ENCODE measurements around the gene SEMA6D. TPM values are rescaled to one million over a fixed set of nuclear protein-coding genes. Genes with fewer than 3 reads are reported as not detected.

The SEMA6D gene
- total RNA-seq, 1 experiment from 2014 or later: 0.03 TPM

DNA sequence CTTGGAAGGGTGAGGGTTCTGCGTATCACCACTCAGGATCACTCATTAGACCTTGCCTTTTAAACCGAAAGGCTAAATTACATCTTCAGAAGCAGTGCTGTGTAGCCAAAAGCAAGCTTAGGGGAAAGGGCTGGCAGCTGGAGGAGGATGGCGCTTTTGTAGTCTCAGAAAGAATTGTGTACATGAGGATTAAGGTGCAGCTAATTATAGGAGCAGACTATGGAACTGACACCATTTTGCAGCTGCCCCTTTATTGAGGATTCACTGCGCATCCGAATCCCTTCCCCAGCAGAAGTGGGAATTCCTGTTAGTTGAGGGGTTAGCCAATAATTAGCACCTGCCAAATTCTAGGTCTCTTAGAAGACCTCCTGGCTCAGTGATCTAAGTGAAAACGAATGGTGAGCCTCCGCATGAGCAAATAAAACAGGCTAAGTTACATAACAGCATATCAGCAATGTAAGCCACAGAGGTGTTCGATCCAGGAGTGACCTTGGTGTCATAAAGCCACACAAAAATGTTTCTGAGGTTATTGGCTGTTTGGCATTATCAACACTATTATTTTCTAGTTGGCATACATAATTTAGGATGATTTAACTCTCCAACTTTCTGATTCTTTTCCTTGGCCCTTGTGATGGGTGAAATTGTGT lies 42.6 kb upstream of the SEMA6D start:
- in situ Hi-C loops (cut with HindIII; ENCODE audit: low pct_unique_long_range_greater_than_20kb, low sequenced_read_pairs) (no loop called here), intact Hi-C loops (cut with micrococcal nuclease; ENCODE audit: unreplicated experiment) (no loop called here)
- ChIA-PET POLR2A (no interaction called here), CTCF (no interaction called here)
- DNase-seq (ENCODE audit: low read depth, low spot score) (no peak), ATAC-seq (no peak)
- Histone ChIP-seq H3K27me3 (ENCODE audit: control insufficient read depth, insufficient read depth, low read length) (no peaks in the 10 kb centered on the region; the same call in 1 of the 2 replicates), H3K4me3 (ENCODE audit: low read depth in 2 of 2, low read length in 2 of 2) (no peak overlapping the region), H3K36me3 (ENCODE audit: control insufficient read depth, insufficient read depth, low read length) (no peaks in the 10 kb centered on the region; the same call in 1 of the 2 replicates), H3K9me3 (ENCODE audit: control insufficient read depth, insufficient read depth, low read depth, low read length) (no peaks in the 10 kb centered on the region), H3K27ac (ENCODE audit: low read length) (no peak overlapping the region), H3K4me1 (ENCODE audit: control insufficient read depth, insufficient read depth, low read length) (no peaks in the 10 kb centered on the region)
- TF ChIP-seq TCF7L2 (IDR thresholded peaks at IDR 0.05; ENCODE audit: low read depth, low read length): no peak
- TF ChIP-seq, protein P1, sequence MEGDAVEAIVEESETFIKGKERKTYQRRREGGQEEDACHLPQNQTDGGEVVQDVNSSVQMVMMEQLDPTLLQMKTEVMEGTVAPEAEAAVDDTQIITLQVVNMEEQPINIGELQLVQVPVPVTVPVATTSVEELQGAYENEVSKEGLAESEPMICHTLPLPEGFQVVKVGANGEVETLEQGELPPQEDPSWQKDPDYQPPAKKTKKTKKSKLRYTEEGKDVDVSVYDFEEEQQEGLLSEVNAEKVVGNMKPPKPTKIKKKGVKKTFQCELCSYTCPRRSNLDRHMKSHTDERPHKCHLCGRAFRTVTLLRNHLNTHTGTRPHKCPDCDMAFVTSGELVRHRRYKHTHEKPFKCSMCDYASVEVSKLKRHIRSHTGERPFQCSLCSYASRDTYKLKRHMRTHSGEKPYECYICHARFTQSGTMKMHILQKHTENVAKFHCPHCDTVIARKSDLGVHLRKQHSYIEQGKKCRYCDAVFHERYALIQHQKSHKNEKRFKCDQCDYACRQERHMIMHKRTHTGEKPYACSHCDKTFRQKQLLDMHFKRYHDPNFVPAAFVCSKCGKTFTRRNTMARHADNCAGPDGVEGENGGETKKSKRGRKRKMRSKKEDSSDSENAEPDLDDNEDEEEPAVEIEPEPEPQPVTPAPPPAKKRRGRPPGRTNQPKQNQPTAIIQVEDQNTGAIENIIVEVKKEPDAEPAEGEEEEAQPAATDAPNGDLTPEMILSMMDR (IDR thresholded peaks at IDR 0.05): no peak
- no peak for TF ChIP-seq SIN3A (IDR thresholded peaks at IDR 0.05; ENCODE audit: borderline replicate concordance, insufficient read depth, low read depth, low read length)
- TF ChIP-seq, protein P2, sequence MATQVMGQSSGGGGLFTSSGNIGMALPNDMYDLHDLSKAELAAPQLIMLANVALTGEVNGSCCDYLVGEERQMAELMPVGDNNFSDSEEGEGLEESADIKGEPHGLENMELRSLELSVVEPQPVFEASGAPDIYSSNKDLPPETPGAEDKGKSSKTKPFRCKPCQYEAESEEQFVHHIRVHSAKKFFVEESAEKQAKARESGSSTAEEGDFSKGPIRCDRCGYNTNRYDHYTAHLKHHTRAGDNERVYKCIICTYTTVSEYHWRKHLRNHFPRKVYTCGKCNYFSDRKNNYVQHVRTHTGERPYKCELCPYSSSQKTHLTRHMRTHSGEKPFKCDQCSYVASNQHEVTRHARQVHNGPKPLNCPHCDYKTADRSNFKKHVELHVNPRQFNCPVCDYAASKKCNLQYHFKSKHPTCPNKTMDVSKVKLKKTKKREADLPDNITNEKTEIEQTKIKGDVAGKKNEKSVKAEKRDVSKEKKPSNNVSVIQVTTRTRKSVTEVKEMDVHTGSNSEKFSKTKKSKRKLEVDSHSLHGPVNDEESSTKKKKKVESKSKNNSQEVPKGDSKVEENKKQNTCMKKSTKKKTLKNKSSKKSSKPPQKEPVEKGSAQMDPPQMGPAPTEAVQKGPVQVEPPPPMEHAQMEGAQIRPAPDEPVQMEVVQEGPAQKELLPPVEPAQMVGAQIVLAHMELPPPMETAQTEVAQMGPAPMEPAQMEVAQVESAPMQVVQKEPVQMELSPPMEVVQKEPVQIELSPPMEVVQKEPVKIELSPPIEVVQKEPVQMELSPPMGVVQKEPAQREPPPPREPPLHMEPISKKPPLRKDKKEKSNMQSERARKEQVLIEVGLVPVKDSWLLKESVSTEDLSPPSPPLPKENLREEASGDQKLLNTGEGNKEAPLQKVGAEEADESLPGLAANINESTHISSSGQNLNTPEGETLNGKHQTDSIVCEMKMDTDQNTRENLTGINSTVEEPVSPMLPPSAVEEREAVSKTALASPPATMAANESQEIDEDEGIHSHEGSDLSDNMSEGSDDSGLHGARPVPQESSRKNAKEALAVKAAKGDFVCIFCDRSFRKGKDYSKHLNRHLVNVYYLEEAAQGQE (IDR thresholded peaks at IDR 0.05; ENCODE audit: insufficient read depth in 1 of 2, low read depth in 2 of 2, low read length in 1 of 2): no peak
- no peak for TF ChIP-seq POLR2AphosphoS5 (IDR thresholded peaks at IDR 0.05; ENCODE audit: low read depth, low read length)
- no TSS peak for BruUV-seq (replicated peaks)

DNA sequence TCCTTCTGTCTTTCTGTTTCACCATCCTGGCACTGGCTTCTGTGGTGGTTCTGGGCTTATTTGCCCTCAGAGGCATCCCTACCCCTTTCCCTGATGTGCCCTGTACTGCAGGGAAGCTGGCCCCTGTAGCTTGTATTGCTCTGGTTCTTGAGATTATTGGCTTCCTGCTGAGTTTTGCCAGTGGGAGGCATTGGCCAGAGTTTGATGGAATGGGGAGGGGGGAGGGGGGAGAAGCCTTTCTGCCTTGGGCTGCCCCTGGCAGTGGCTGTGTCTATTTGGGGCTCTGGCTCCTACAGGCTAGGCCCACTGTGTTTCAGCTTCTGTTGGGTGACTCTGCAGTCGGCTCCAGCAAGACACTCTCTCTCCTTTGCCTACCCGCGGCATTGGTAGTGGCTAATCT lies 41.6 kb upstream of the SEMA6D start:
- Histone ChIP-seq H3K4me1 (ENCODE audit: control insufficient read depth, insufficient read depth, low read length) (no peaks in the 10 kb centered on the region), H3K4me3 (ENCODE audit: low read depth in 2 of 2, low read length in 2 of 2) (no peak overlapping the region), H3K27ac (ENCODE audit: low read length) (no peak overlapping the region), H3K36me3 (ENCODE audit: control insufficient read depth, insufficient read depth, low read length) (no peaks in the 10 kb centered on the region; the same call in 1 of the 2 replicates), H3K9me3 (ENCODE audit: control insufficient read depth, insufficient read depth, low read depth, low read length) (no peaks in the 10 kb centered on the region), H3K27me3 (ENCODE audit: control insufficient read depth, insufficient read depth, low read length) (no peaks in the 10 kb centered on the region; the same call in 1 of the 2 replicates)
- in situ Hi-C loops (cut with HindIII; ENCODE audit: low pct_unique_long_range_greater_than_20kb, low sequenced_read_pairs) (no loop called here), intact Hi-C loops (cut with micrococcal nuclease; ENCODE audit: unreplicated experiment) (no loop called here)
- ChIA-PET CTCF (interaction anchor here (0.6 kb wide), 1 partner anchor 612 kb away, joined by 3 read pairs; no protein-coding TSS in a partner anchor), POLR2A (no interaction called here)
- TF ChIP-seq, protein P1 (IDR thresholded peaks at IDR 0.05): no peak
- TF ChIP-seq POLR2AphosphoS5 (IDR thresholded peaks at IDR 0.05; ENCODE audit: low read depth, low read length) (no peak), SIN3A (IDR thresholded peaks at IDR 0.05; ENCODE audit: borderline replicate concordance, insufficient read depth, low read depth, low read length) (no peak), TCF7L2 (IDR thresholded peaks at IDR 0.05; ENCODE audit: low read depth, low read length) (no peak)
- TF ChIP-seq, protein P2 (IDR thresholded peaks at IDR 0.05; ENCODE audit: insufficient read depth in 1 of 2, low read depth in 2 of 2, low read length in 1 of 2): no peak
- no peak for ATAC-seq
- BruUV-seq (replicated peaks): no TSS peak
- no peak for DNase-seq (ENCODE audit: low read depth, low spot score)

Data from Panc1 (cell line).